GM19238 (cell line): Measurements from ENCODE around the gene DLGAP1.
"Not testable (repeated sequence)": the region's sequence is repeated elsewhere in the genome, so short reads cannot be mapped to it uniquely, and the experiment has no call there.

ENCODE experiments used
- DNase-seq: peaks from one replicate; pipeline ENCODE4 v3.0.0; 2011; ENCODE audit warnings: low spot score; ENCODE audit not compliant: insufficient read length

Gene DLGAP1

DNA sequence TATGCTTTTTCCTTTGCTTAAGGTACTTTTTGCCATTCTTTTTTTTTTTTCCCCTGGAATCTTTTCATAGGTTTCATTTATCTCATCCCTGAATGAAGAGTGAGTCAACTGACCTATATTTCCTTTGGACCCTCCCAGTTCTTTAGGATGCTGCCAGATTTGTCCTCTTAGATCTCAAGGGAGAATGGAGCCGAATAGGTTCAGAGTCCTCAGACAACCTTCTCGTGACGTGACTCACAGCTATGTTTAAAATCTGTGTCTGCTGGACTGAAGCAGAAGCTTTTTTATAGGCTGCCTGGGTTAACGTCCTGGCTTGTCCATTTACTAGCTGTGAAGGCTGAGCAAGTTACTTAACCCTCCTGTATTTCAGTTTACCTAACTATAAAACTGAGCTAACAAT lies 358.6 kb downstream of the DLGAP1 start:
- no peak for DNase-seq

DNA sequence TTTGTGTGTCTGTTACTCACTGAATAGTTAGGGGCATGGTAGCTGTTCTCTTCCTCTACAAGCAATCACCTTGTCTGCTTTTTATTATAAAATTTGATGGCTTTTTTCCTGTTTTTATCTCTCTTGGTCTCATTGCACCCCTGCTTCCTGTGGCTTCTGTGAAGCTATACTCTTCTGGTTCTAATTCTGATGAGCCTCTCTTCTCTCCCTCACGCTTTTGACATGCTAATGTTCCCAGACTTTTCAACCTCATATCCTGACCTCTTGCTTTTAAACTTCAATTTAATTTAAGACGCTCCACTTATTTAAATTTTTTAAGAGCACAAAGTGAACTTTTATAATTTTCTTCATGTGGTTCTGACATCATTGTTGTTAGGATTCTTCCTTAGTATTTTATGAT lies 361.4 kb downstream of the DLGAP1 start:
- DNase-seq, result no peak

DNA sequence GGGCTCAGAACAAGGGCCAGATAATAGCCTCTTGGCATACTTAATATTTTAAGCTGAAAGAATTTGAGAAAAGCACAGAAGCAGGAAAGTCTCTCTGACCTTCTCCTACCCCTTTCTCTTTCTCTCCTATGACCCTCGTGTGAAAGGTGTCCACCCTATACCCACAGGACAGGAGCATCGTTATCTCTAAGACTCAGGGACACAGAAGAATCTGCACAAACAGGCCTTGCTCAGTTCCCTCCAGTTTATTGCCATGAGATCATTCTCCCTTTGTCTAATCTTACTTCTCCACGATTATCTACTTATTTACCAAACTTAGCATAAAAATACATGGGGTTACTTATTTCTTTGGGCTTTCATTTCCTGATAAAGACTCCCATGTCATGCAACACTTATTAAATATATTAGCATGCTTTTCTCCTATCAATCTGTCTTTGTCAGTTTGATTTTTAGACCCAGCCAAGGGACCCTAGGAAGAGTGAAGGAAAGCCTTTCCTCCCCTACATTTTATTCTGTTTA lies 370.7 kb downstream of the DLGAP1 start:
- DNase-seq, result no peak

DNA sequence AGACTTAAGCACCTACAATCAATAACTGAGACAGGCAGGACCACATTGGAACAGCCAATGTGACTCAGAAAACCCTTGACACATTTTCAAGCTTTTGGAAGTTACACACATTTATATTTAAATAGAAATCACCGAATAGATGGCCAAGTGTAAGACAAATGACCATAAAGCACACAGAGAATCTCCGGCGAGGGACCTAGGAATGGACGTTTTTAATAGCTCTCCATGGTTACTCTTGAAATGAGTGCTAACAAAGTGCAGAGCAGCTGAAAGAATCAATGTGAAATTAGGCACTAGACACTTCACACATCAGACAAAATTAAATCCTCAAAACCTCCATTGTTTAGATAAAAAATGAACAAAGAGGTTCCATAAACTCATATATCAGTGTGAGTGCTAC lies 376.9 kb downstream of the DLGAP1 start:
- DNase-seq, result no peak

DNA sequence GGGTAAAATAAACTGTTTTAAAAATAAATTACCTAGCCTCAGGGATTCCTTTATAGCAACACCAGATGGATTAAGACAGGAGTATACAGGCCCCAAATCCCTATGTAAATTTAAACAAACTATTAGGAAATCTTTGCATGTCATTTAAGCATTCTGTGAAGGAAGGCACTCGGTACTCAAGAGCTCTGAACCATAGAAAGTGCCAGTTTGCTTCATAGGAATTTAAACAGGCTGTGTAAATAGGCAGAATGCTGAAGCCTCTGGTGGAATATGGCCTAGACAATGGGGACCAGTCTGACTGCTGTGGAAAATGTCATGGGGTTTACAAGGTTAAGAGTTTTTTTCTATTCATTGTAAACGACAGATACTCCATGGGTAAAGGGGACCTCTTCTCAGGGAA lies 377.4 kb downstream of the DLGAP1 start:
- no peak for DNase-seq

DNA sequence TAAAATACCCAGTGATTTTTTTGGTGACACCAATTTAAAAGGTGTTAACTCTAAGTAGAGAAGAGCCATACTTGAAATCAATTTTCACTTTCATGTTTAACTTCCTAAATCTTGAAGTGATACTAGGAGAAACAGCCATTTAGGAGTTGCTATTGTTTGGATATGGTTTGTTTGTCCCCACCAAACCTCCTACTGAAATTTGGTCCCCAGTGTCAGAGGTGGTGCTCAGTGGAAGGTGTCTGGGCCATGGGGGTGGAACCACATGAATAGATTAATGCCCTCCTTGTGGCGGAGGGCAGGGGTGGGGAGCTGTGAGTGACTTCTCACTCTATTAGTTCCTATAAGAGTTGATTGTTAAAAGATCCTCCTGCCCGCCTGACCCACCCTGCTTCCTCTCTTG lies 377.9 kb downstream of the DLGAP1 start:
- DNase-seq, result no peak

DNA sequence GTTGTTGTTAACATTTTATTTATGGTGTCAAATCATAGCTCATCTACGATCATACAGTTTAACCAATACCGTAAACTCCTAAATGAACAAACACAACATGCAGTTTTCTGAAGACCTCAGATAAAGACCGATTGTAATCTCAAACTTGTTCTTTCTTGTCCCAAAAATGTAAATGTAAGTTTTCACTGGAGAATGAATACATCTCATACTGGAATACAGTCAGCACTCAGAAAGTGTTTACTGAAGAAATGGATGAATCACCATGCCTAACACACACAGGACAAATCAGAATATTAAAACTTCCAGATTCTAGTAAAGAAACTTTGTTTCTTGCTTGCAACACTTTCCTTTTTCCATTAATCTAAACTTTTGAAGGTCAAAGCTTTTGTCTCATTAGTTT lies 380.5 kb downstream of the DLGAP1 start:
- no peak for DNase-seq

DNA sequence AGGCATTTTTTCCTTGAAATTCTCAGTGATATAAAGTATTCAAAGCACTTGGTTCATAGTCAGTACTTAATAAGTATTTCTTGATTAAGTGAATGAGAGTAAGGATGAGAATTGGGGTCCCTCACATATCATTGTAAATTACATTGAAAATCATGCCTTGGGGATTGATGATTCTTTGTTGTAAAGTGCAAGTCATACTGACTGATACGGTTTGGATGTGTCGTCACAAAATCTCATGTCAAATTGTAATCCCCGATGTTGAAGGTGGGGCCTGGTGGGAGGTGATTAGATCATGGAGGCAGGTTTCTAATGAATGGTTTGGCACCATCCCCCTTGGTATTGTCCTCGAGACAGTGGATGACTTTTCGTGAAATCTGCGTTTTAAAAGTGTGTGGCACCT lies 385.9 kb downstream of the DLGAP1 start:
- DNase-seq, result no peak

DNA sequence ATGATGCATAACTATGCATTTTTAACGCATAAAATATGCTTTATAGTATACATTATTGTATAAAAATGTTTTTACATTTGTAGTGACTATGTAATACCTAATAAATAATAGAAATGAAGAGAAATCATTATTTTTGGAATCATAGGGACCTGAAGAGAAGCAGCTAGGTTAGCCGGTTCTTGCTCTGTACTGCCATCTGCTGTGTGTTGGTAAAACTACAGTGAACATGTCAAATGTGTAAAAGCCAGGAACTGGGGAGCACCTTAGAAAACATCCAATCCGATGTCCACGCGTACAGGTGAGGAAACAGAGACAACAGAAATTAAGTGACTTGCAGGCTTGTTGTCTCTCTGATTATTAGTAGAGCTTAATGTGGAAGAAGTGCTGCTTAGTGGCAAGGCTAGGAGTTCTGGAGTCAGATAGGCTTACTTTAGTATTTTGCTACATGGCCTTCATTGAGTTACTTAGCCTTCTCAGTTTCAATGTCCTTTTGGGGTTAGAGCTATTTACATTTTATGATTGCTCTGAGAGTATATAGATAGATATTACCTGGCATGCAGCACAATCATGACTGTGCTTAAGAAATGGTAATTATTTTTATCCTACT lies 386.5 kb downstream of the DLGAP1 start:
- peak; percentile 7 for DNase-seq

DNA sequence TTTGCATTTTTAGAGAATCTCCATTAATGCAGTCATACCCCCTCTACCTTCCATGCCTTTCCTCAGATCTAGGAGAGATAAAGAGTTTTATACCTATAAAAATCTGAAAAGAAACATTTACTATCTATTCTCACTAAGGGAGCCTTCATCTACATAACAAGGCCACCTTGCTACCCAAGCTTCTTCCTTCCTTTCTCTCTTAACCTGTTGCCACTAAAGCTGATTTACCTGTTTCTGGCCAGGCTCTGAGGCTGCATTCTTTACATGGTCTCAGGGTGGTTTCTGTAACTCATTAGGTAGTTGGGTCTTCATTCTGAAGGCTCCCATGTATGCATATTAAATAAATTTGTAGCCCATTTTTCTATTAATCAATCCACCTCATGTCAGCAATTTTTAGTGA lies 391.6 kb downstream of the DLGAP1 start:
- DNase-seq, result no peak

DNA sequence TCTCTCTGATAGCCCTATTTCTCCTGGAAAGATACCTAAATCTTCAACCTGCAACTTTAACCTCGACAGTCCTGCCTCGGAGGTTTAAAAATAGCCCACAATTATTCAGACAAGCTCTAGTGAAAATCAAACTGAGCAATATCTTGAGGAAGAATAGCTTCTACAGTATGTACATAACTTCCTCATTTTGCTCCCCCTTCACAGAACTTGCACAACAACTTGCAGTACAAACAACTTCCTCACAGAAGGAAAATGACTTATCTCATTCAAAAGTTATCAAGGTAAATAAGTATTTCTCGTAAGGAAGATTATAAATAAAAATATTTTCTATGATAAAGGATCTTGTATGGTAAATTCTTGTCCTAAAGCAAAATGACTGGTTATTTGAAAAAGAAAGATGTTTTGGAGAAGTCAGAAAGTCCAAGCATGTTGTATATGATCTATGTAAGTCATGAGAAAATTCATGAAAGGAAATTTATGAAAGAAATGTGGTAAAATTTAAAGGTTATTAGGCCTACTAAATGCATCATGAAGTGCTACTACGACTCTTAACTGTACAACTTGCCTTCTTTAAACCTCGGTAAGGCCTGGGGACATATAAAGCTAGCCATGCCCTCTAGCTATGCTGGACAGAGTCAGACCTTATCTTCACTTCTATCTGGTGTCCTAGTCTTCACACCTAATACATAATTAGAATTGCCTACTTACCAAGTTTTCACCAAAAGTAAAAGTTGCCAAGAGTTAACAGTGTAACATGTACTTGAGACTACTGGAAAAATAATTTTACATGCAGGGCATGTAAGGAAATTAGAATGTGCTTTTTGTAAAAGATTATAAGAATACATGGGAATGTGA lies 394.5 kb downstream of the DLGAP1 start:
- no peak for DNase-seq

DNA sequence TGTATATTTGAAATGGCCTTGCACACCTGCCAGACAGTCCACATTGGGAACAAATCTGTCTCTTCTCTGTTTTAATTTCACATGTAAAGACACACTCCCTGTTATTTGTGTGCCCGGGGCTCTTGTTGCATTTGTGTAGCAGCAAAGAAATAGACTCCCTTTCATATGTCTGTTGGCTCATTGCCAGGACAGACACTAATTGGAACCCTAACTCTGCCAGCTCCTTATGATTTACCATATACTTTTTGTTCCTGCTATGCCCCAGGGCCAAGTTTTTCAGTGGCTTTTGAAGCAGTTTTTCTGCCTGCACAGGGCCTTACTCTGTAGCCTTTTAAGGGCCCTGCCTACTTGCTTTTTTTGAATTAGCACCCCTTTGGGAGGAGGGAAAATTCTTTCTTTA lies 396.9 kb downstream of the DLGAP1 start:
- DNase-seq, result no peak

DNA sequence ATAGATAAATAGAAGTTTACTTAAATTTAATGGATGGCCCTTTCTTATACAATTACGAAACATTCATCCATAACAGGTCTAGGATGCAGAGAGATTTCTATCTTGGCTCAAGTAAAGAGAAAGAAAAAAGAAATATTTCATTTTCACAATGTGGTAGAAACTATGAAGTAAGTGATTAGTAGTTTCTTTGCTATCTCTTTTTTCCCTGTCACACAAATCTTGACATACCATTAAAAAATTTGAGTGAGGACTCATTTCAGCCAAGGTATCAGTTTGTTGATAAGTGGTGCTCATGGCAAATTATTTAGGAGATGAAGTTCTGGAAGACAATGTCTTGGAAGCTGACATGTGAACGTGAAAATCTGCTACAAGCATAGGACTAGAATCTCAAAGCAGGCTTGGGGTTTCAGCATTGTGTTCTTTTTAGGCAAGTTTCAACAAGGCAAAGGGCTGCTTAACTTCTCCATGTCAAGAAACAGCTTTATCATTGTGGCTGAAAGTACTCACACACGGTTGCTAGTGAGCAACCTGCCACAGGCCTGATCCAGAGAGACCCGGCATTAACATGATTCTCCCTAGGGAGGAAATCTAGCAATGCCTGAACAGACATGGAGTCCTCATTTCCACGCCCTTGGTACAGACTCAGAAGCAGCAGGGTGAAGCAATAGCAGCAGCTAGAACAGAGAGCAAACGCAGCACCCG lies 414.6 kb downstream of the DLGAP1 start:
- no peak for DNase-seq

DNA sequence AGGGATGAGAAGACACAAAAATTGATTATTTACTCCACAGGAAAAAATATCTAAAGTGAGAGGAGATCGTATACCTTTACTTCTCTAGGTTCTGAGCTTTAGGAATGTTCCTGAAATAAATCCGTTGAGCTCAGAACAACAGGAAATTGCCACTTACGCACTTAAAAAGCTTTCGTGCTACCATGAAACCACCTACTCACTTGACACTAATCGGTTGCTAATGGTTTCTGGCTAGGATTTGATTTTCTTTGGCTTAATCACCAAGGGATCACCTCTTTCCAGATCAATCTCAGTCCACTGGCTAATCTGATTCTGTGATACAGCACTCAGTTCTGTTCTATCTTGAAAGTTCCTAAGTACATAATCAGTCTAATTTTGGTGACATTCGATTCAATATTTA lies 419.6 kb downstream of the DLGAP1 start:
- DNase-seq, result no peak

DNA sequence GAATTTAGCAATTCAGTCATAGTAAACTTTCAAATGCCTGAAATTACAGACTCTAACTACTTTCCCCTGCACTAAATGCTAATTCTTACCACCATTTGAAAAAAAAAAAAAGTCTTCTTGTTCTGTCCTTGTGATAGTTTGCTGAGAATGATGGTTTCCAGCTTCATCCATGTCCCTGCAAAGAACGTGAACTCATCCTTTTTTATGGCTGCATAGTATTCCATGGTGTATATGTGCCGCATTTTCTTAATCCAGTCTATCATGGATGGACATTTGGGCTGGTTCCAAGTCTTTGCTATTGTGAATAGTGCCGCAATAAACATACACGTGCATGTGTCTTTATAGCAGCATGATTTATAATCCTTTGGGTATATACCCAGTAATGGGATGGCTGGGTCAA lies 420.3 kb downstream of the DLGAP1 start:
- not testable (repeated sequence) for DNase-seq

DNA sequence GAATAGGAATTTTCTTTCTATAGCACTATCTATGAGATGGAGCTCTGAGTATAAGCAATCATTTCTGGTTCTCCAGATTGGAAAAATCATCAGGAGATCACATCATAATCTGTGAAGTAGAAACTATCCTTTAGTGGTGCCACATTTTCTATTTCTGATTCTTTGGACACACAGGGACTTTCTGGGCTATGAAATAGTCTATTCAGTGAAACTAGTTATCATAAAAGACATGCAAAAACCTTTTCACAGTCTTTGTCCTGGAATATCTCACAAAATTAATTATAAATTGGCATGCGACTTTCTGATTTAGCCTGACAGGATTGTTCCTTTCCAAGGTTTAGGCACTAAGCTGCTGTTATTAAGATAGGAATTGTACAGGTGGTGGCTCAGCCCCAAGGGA lies 428.6 kb downstream of the DLGAP1 start:
- DNase-seq, result no peak

DNA sequence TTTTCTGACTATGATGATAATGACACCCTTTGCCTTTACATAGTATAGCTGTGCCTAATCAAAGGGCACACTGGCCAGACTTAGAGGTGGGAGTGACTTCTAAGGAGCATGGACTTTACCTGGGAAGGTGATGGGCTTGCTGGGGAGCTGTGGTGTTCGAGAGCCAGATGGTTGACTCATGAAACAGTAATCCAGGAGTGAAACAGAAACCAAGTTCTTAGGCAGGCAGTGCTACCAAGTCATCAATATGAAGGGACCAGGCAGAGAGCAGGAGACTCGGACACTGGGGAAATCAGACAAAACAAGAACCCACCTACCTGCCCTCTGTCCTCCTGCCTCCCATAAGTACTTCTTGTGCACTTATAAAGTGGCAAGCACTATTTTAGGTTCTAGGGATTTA lies 430.4 kb downstream of the DLGAP1 start:
- no peak for DNase-seq

DNA sequence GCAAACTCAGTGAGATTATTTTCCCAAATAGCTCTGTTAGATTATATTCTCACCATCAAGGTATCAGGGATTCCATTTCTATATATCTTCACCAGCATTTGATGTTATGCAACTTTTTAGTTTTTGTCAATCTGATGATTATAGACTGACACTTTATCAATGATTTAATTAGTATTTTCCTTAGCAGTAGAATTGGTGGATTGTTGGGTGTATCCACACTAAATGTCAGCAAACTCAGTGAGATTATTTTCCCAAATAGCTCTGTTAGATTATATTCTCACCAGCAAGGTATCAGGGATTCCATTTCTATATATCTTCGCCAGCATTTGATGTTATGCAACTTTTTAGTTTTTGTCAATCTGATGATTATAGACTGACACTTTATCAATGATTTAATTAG lies 432.4 kb downstream of the DLGAP1 start:
- DNase-seq, result not testable (repeated sequence)

DNA sequence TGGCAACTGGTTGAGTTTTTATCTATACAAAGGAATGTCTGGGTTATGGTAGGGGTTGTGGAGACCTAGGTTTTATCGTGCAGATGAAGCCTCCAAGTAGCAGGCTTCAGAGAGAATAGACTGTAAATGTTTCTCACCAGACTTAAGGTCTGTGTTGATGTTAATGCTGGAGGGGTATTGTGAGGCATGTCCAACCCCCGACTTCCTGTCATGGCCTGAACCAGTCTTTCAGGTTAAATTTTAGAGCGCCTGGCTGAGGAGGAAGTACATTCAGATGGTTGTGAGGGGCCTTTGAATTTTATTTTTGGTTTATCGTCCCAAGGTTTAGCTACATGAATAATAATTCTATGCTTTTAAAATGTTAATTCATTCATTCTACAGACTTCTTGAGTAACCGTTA lies 435.1 kb downstream of the DLGAP1 start:
- DNase-seq, result no peak

DNA sequence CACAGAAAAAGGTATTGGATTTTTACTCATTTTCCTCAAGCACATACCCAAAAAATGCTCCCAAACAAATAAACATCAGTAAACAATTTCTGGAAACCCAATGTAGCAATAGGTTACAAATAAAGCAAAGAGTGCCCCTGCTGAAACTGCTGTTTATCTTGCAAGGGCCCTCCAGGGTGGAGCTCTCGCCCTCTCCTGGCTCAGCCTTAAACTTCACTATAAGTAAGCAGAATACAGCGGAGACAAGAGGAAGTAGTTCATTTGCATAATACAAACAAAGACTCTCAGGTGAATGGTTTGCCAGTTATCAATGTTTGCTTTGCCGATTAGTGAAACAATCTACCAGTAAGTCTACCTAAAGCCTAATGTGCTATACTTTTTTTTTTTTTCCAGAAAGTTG lies 437.6 kb downstream of the DLGAP1 start:
- DNase-seq, result peak; percentile 7

DNA sequence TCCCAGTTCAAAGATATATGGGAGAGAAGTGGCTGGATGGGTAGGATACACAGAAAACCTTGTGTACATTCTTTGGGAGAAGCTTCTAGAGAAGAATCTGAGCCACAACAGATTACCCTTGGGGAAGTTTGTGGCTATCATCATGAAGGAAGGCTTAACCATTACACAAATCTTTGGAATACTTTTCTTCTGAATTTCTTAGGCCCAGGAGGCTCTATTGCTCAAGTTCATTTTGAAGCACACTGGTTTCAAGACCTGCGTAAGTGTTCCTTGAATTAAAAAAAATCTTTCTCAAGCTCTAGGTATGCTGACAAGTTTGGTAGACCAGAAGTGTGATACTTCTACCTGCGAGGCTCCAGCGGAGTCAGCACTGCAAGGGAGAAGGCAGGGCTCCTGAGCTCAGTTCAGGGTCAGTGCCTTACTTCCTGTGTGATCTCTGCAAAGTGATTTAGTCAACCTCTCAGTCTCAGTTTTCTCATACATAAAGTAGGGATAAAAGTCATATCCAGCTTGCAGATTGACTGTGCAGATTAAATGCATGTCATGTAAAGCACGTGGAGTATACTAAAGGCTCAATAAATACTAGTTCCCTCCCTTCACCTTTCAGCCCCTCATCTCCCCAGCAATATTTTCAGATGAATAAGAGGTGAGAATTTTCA lies 438.6 kb downstream of the DLGAP1 start:
- no peak for DNase-seq

DNA sequence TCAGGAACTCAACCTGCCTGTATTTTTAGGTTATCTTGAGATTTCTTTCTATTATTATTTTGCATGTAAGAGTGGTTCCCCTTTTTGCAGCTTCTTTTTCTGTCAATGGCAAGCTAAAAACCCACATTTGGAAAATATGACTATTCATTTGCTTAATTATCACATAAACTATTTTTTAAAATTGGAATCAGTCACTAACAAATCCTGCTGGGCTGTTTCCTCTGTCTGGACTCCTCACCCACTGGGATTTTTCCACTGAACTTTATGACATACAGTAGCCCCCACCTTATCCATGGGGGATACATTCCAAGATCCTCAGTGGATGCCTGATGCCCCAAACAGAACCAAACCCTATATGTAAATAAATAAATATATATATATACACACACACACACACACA lies 447.3 kb downstream of the DLGAP1 start:
- DNase-seq, result no peak
